SK-MEL-5 (cell line): ENCODE data around the gene RAPGEF1. TPM values are rescaled to one million over a fixed set of nuclear protein-coding genes. Genes with fewer than 3 reads are reported as not detected.

Experiments
- DNase-seq: peaks from one replicate; pipeline ENCODE4 v3.0.0-alpha.2; 2016; ENCODE audit warnings: low read depth, low spot score
- in situ Hi-C: cut with HindIII; loops from 2 replicates; pipeline ENCODE4 v1.10.0; 2016; ENCODE audit warnings: low sequenced_read_pairs, high pct_unique_total_duplicates, low pct_unique_long_range_greater_than_20kb
- small RNA-seq, 2 experiments: library from RNA; depleted of rRNA; stranded (forward); fragments of <200 nt; gene quantifications; one replicate each; pipeline ENCODE3, GENCODE V24; 2014
- total RNA-seq: library from RNA; depleted of rRNA; stranded (reverse); fragments of >200 nt; shearing (Covaris generic); gene quantifications from 2 replicates; pipeline ENCODE4 v1.2.3, GENCODE V29; 2014; rRNA removed

The RAPGEF1 gene
- total RNA-seq, 1 experiment from 2014 or later = 34.2 TPM

- in situ Hi-C loops = no loop called here
- DNase-seq = no peak
These were observed 200.5 kb downstream of the RAPGEF1 start for GRCh38 chr9:131539223-131539923.

- DNase-seq = no peak
- in situ Hi-C loops = no loop called here
These were observed 201.9 kb downstream of the RAPGEF1 start for GRCh38 chr9:131537946-131538345.

- in situ Hi-C loops = no loop called here
- DNase-seq = no peak
These were observed 205.1 kb downstream of the RAPGEF1 start for GRCh38 chr9:131534721-131535237.

GRCh38 chr9:131530920-131531832 is 208.7 kb downstream of the RAPGEF1 start, which contains the start of gene UCK1:
UCK1 (minus strand) TSS chr9:131531263; CDS start chr9:131531174, 89 bp downstream.
- peak; percentile 81 for DNase-seq
- in situ Hi-C loops = no loop called here

- in situ Hi-C loops = no loop called here
- DNase-seq = peak; percentile 65
These were observed 209.3 kb downstream of the RAPGEF1 start for GRCh38 chr9:131530546-131530919.

- no peak for DNase-seq
- in situ Hi-C loops = no loop called here
These were observed 210.0 kb downstream of the RAPGEF1 start for GRCh38 chr9:131529597-131530545.

- in situ Hi-C loops = no loop called here
- no peak for DNase-seq
These were observed 210.9 kb downstream of the RAPGEF1 start for GRCh38 chr9:131528886-131529505.

- DNase-seq = no peak
- in situ Hi-C loops = no loop called here
These were observed 211.7 kb downstream of the RAPGEF1 start for GRCh38 chr9:131528186-131528585.

Small RNA genes within 50 kb of the gene (small RNA-seq; reads per million reads assigned to genes)
- 0 reads per million in 2 experiments for gene EIF4A1P3
- gene RF00272 = 0 reads per million in 2 experiments
- gene RN7SL328P = 0 to 0.05 reads per million in 2 experiments

Other genes with a start within 250 kb of the RAPGEF1 start
- gene POMT1, start 237.2 kb downstream of the RAPGEF1 start, total RNA-seq = 20.9 TPM in 2 replicates
- 42.9 and 46.8 TPM in 2 replicates for gene UCK1, start 208.8 kb downstream of the RAPGEF1 start, total RNA-seq
- not detected in 2 replicates for gene PRRT1B, start 194.6 kb downstream of the RAPGEF1 start, total RNA-seq